Natural killer cell (primary cell): Measurements from ENCODE around the gene FARP1. TPM values are rescaled to one million over a fixed set of nuclear protein-coding genes. Genes with fewer than 3 reads are reported as not detected.

ENCODE experiments used
- ATAC-seq, 3 donors: fragments of 150-1000 bp in 2 of 3; fragments of 200-7000 bp in 1 of 3; cut with Tn5 transposase; 1 replicate in 1 of 3; 2 replicates in 2 of 3; pipeline ENCODE4 v1.10.0; 2021; ENCODE audit warnings: mild to moderate bottlenecking in 2 of 3, moderate library complexity in 2 of 3
- DNase-seq, 2 donors: peaks; one replicate each; pipeline versions ENCODE4 v3.0.0 to v3.0.0-alpha.2; 2013 to 2021; ENCODE audit warnings: mixed read lengths in 1 of 2
- H3K27ac ChIP-seq: one replicate; pipeline ENCODE4 v1.5.1; 2013; ENCODE audit warnings: mild to moderate bottlenecking, low read length
- H3K27me3 ChIP-seq: one replicate; pipeline ENCODE4 v1.6.1; 2013; ENCODE audit warnings: low read length; ENCODE audit not compliant: control insufficient read depth, insufficient read depth
- H3K36me3 ChIP-seq: one replicate; pipeline ENCODE4 v1.6.1; 2013; ENCODE audit warnings: low read length; ENCODE audit not compliant: control insufficient read depth, insufficient read depth
- H3K4me1 ChIP-seq: one replicate; pipeline ENCODE4 v1.6.1; 2013; ENCODE audit warnings: low read length; ENCODE audit not compliant: control insufficient read depth, insufficient read depth
- H3K4me3 ChIP-seq: one replicate; pipeline ENCODE4 v1.5.1; 2013; ENCODE audit warnings: low read length
- H3K9me3 ChIP-seq: one replicate; pipeline ENCODE4 v1.6.1; 2013; ENCODE audit warnings: low read length; ENCODE audit not compliant: control insufficient read depth, insufficient read depth
- H3K27ac Mint-ChIP-seq, 2 donors: one replicate each; pipeline ENCODE4 v1.8.0; 2022; ENCODE audit warnings: mild to moderate bottlenecking in 2 of 2, mixed read lengths in 2 of 2, moderate library complexity in 1 of 2
- H3K27me3 Mint-ChIP-seq, 2 donors: one replicate each; pipeline ENCODE4 v1.8.0; 2022; ENCODE audit warnings: low read depth in 2 of 2, mixed read lengths in 2 of 2
- H3K36me3 Mint-ChIP-seq: one replicate; pipeline ENCODE4 v1.8.0; 2022; ENCODE audit warnings: mixed read lengths
- H3K4me1 Mint-ChIP-seq, 2 donors: one replicate each; pipeline ENCODE4 v1.8.0; 2022; ENCODE audit warnings: mixed read lengths in 2 of 2
- H3K4me3 Mint-ChIP-seq: one replicate; pipeline ENCODE4 v1.8.0; 2022; ENCODE audit warnings: mild to moderate bottlenecking, moderate library complexity, mixed read lengths
- H3K9me3 Mint-ChIP-seq, 2 donors: one replicate each; pipeline ENCODE4 v1.8.0; 2022; ENCODE audit warnings: mixed read lengths in 2 of 2
- CTCF ChIP-seq: fragments of 200-600 bp; IDR thresholded peaks from one replicate; pipeline ENCODE4 v1.8.0; 2022; ENCODE audit warnings: antibody characterized with exemption
- WGBS: methylation state at CpG from one replicate; pipeline ENCODE4 v1.1.7; 2013; ENCODE audit warnings: missing lambda C conversion rate; ENCODE audit not compliant: insufficient coverage; 5-methylcytosine and 5-hydroxymethylcytosine counted together
- intact Hi-C: fragments of 100-400 bp; cut with micrococcal nuclease; formaldehyde crosslinking; loops from one replicate; pipeline ENCODE4 v1.14.2; 2022
- total RNA-seq, 4 donors: library from RNA; stranded (reverse); fragments of 120-200 nt in 1 of 4; gene quantifications; one replicate each; pipeline versions ENCODE4 v1.2.3 to v1.2.4, GENCODE V29; 2013 to 2022

The FARP1 gene
- total RNA-seq, 3 donors from 2014 or later (not counting 1 experiment from before 2014, with no cell fraction given): 0.71 to 1.2 (median 1.1) TPM

GRCh38 chr13:98386637-98387036 lies 243.7 kb downstream of the FARP1 start:
- no peaks in the 10 kb centered on the region for H3K36me3 ChIP-seq
- Mint-ChIP-seq H3K4me3 (no peak overlapping the region), H3K27ac (no peak overlapping the region), H3K27me3 (peaks cover 0 to 4% of the 10 kb centered on the region in 2 donors), H3K4me1 (no peaks in the 10 kb centered on the region), H3K36me3 (no peaks in the 10 kb centered on the region), H3K9me3 (no peaks in the 10 kb centered on the region)
- 97% methylated on average over 7 of the region's 8 CpGs for WGBS
- intact Hi-C loops: no loop called here
- H3K27me3 ChIP-seq: no peaks in the 10 kb centered on the region
- TF ChIP-seq CTCF: no peak
- no peaks in the 10 kb centered on the region for H3K9me3 ChIP-seq
- H3K4me3 ChIP-seq: no peak overlapping the region
- no peak for ATAC-seq
- H3K4me1 ChIP-seq: no peaks in the 10 kb centered on the region
- no peak overlapping the region for H3K27ac ChIP-seq
- no peak for DNase-seq

GRCh38 chr13:98389319-98389718 lies 246.4 kb downstream of the FARP1 start:
- no peaks in the 10 kb centered on the region for H3K36me3 Mint-ChIP-seq
- no peak for ATAC-seq
- no peaks in the 10 kb centered on the region for H3K9me3 ChIP-seq
- no peak for TF ChIP-seq CTCF
- DNase-seq: no peak
- H3K27ac Mint-ChIP-seq: no peak overlapping the region
- no peaks in the 10 kb centered on the region for H3K36me3 ChIP-seq
- intact Hi-C loops: no loop called here
- no peak overlapping the region for H3K4me3 ChIP-seq
- peaks cover 0 to 4% of the 10 kb centered on the region in 2 donors for H3K27me3 Mint-ChIP-seq
- no peaks in the 10 kb centered on the region for H3K4me1 Mint-ChIP-seq
- no peaks in the 10 kb centered on the region for H3K4me1 ChIP-seq
- H3K4me3 Mint-ChIP-seq: no peak overlapping the region
- WGBS: 79% methylated on average over 9 of the region's 9 CpGs
- H3K27ac ChIP-seq: no peak overlapping the region
- no peaks in the 10 kb centered on the region for H3K27me3 ChIP-seq
- H3K9me3 Mint-ChIP-seq: no peaks in the 10 kb centered on the region

GRCh38 chr13:98390086-98390715 lies 247.3 kb downstream of the FARP1 start:
- H3K27ac ChIP-seq: no peak overlapping the region
- DNase-seq (no peak), ATAC-seq (no peak)
- TF ChIP-seq CTCF: no peak
- 92% methylated on average over 11 of the region's 11 CpGs for WGBS
- no peaks in the 10 kb centered on the region for H3K4me1 Mint-ChIP-seq
- H3K36me3 ChIP-seq: no peaks in the 10 kb centered on the region
- H3K36me3 Mint-ChIP-seq: no peaks in the 10 kb centered on the region
- intact Hi-C loops: no loop called here
- H3K27me3 ChIP-seq: no peaks in the 10 kb centered on the region
- H3K9me3 ChIP-seq: no peaks in the 10 kb centered on the region
- H3K4me3 Mint-ChIP-seq: no peak overlapping the region
- no peaks in the 10 kb centered on the region for H3K9me3 Mint-ChIP-seq
- H3K27ac Mint-ChIP-seq: no peak overlapping the region
- no peaks in the 10 kb centered on the region for H3K4me1 ChIP-seq
- H3K27me3 Mint-ChIP-seq: peaks cover 0 to 4% of the 10 kb centered on the region in 2 donors
- no peak overlapping the region for H3K4me3 ChIP-seq

- DNase-seq (no peak), ATAC-seq (no peak)
- Histone ChIP-seq H3K9me3 (no peaks in the 10 kb centered on the region), H3K27ac (no peak overlapping the region), H3K27me3 (no peaks in the 10 kb centered on the region), H3K4me1 (no peaks in the 10 kb centered on the region), H3K4me3 (no peak overlapping the region), H3K36me3 (no peaks in the 10 kb centered on the region)
- no peaks in the 10 kb centered on the region for H3K27me3 Mint-ChIP-seq
- H3K9me3 Mint-ChIP-seq: no peaks in the 10 kb centered on the region
- intact Hi-C loops: no loop called here
- no peak for TF ChIP-seq CTCF
- H3K4me3 Mint-ChIP-seq: no peak overlapping the region
- no peaks in the 10 kb centered on the region for H3K36me3 Mint-ChIP-seq
- H3K4me1 Mint-ChIP-seq: no peaks in the 10 kb centered on the region
- 93% methylated on average over 11 of the region's 11 CpGs for WGBS
- H3K27ac Mint-ChIP-seq: no peak overlapping the region
Measured at GRCh38 chr13:98393873-98394272, 251.0 kb downstream of the FARP1 start.
